Retina (tissue), 1 donor: ENCODE data around the gene INMT.

ENCODE experiments used
- DNase-seq: peaks from one replicate; pipeline ENCODE4 v3.0.0-alpha.2; 2016

Gene INMT

GRCh38 chr7:30754315-30754877 lies 2.5 kb downstream of the INMT start:
- no peak for DNase-seq

GRCh38 chr7:30755384-30756154 lies 3.6 kb downstream of the INMT start:
- DNase-seq, result no peak

- DNase-seq, result no peak
These were observed 5.4 kb downstream of the INMT start for GRCh38 chr7:30757342-30757692.

GRCh38 chr7:30760514-30761213 lies 8.7 kb downstream of the INMT start:
- DNase-seq, result no peak

- DNase-seq, result no peak
These were observed 9.6 kb downstream of the INMT start for GRCh38 chr7:30761214-30762156.

GRCh38 chr7:30764030-30764975 lies 12.4 kb downstream of the INMT start:
- DNase-seq, result no peak

- DNase-seq, result no peak
These were observed 13.5 kb downstream of the INMT start for GRCh38 chr7:30765408-30765807.

GRCh38 chr7:30770845-30771173 lies 18.9 kb downstream of the INMT start:
- no peak for DNase-seq

GRCh38 chr7:30771174-30771879 lies 19.4 kb downstream of the INMT start, which contains the start of gene MINDY4:
MINDY4 (plus strand) TSS chr7:30771417; CDS start chr7:30771494, 77 bp downstream.
- peak; percentile 93 for DNase-seq

GRCh38 chr7:30771880-30772425 lies 20.0 kb downstream of the INMT start:
- no peak for DNase-seq

- DNase-seq, result no peak
These were observed 21.0 kb downstream of the INMT start for GRCh38 chr7:30772984-30773383.

- no peak for DNase-seq
These were observed 24.1 kb downstream of the INMT start for GRCh38 chr7:30775992-30776391.

GRCh38 chr7:30776971-30777370 lies 25.0 kb downstream of the INMT start:
- DNase-seq, result no peak

GRCh38 chr7:30778255-30779025 lies 26.5 kb downstream of the INMT start:
- no peak for DNase-seq

- DNase-seq, result no peak
These were observed 27.6 kb downstream of the INMT start for GRCh38 chr7:30779574-30779973.

GRCh38 chr7:30780941-30781340 lies 29.0 kb downstream of the INMT start:
- DNase-seq, result no peak

- no peak for DNase-seq
These were observed 30.8 kb downstream of the INMT start for GRCh38 chr7:30782690-30783089.

- DNase-seq, result no peak
These were observed 33.9 kb downstream of the INMT start for GRCh38 chr7:30785786-30786185.

GRCh38 chr7:30787486-30787885 lies 35.6 kb downstream of the INMT start:
- no peak for DNase-seq
